Peyer's patch (tissue), 4 donors: ENCODE measurements around the gene CHCHD3.
"Not testable (repeated sequence)": the region's sequence is repeated elsewhere in the genome, so short reads cannot be mapped to it uniquely, and the experiment has no call there.

Experiments
- CTCF ChIP-seq, 6 experiments: fragments of 450-650 bp in 4 of 6; fragments of 200-600 bp in 2 of 6; sonication (generic) in 1 of 6; IDR thresholded peaks; one replicate each; pipeline ENCODE4 v1.5.1; 2017 to 2019; ENCODE audit warnings: antibody characterized with exemption in 6 of 6, mild to moderate bottlenecking in 3 of 6, moderate library complexity in 1 of 6
- POLR2A ChIP-seq, 2 donors: fragments of 450-650 bp; IDR thresholded peaks; one replicate each; pipeline ENCODE4 v1.5.1; 2017; ENCODE audit warnings: antibody characterized with exemption in 2 of 2, mild to moderate bottlenecking in 2 of 2, moderate library complexity in 2 of 2

GRCh38 chr7:132898641-132899175 is 183.2 kb downstream of the CHCHD3 start:
- TF ChIP-seq CTCF, POLR2A (IDR thresholded peaks at IDR 0.05): not testable (repeated sequence)
